HG02623 (cell line): Measurements from ENCODE around the gene CHDH.
A peak's percentile ranks its signal among the peaks of the same experiment; 100 is the strongest.

Experiments
- ATAC-seq: cut with Tn5 transposase; IDR thresholded peaks from one replicate; pipeline ENCODE4 v1.9.1; 2021; ENCODE audit warnings: moderate library complexity; ENCODE audit not compliant: unreplicated experiment

Gene CHDH

GRCh38 chr3:53794597-53794996 lies 51.6 kb downstream of the CHDH start:
- ATAC-seq: no peak

- ATAC-seq: no peak
Measured at GRCh38 chr3:53792866-53793265, 53.4 kb downstream of the CHDH start.

- no peak for ATAC-seq
Measured at GRCh38 chr3:53791317-53791716, 54.9 kb downstream of the CHDH start.

GRCh38 chr3:53790470-53790869 lies 55.7 kb downstream of the CHDH start:
- no peak for ATAC-seq

DNA sequence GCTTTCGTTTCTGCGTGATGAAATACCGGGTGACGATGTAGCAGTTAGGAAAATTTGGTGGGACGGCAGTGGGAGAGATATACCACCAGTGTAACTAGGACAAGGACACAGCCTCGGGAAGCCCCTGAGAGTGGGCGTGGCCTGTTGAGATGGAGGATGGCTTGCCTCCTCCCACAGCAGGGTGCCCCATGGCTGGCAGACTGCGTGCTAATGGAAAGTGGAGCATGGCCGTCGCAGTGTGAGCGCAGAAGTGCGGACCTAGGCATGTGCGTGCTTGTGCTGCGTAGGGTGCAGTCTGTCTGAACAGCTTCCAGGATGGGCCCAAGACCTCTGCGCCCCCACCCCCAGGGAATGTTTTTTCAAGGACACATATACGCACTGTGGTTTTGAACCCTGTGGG lies 56.8 kb downstream of the CHDH start:
- no peak for ATAC-seq

DNA sequence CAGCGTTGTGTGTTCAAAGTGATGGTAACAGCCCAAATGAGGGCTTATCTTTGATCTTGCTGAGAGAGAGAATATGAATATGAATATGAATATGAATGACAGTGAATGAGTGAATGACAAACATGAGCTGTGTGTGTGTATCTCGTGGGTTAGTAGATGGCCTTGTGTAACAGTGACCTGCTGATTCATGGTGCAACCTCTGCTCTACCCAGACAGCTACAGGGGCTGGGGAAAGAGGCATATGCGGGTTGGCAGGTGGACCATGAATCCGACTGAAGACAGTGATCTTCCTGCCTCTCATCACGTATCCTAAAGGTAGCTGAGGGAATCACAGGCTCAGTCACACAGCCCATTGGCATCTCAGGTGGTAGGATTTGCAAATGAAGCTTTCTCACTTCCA lies 58.2 kb downstream of the CHDH start:
- no peak for ATAC-seq

GRCh38 chr3:53787016-53787415 lies 59.2 kb downstream of the CHDH start:
- ATAC-seq: no peak

- no peak for ATAC-seq
Measured at GRCh38 chr3:53780806-53781205, 65.4 kb downstream of the CHDH start.

- no peak for ATAC-seq
Measured at GRCh38 chr3:53780171-53780570, 66.0 kb downstream of the CHDH start.

DNA sequence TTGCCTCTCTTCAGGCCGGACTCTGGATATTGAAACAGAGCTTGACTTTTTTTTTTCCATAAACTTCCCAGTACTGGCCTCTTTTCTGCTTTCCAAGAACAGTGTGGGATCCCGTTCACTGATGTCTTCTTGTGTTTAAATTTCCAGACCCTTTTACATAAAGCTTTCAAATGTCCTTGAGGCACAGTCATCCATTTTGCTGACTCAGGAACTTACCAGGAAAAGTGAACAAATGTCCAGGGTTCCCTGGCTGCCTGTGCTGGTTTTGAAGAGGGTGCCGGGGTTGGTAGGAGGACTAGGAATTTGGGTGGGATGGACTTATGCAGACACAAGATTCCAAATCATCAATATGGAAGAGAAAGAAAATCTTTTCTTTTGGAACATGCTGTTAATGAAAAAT lies 68.1 kb downstream of the CHDH start:
- ATAC-seq: no peak

GRCh38 chr3:53777468-53777867 lies 68.8 kb downstream of the CHDH start:
- ATAC-seq: no peak

DNA sequence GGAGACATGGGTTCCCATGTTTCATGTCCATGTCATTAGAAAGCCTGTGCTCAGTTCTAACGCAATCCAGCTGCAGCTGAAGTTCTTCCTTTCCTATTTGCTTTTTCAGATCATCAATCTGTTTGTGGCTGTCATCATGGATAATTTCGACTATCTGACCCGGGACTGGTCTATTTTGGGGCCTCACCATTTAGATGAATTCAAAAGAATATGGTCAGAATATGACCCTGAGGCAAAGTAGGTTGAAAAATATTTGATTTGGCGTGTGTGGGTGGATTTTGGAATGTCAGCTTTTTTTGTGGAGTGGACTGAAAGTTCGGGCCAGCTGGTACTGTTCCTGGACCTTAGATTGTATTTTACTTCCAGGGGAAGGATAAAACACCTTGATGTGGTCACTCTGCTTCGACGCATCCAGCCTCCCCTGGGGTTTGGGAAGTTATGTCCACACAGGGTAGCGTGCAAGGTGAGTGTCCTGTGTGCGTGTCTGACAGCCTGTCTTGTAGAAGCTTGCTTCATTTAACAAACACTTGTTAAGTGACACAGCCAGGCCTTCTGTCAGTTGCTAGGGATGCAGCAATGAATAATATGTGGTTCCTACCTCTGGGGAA lies 69.6 kb downstream of the CHDH start:
- no peak for ATAC-seq

DNA sequence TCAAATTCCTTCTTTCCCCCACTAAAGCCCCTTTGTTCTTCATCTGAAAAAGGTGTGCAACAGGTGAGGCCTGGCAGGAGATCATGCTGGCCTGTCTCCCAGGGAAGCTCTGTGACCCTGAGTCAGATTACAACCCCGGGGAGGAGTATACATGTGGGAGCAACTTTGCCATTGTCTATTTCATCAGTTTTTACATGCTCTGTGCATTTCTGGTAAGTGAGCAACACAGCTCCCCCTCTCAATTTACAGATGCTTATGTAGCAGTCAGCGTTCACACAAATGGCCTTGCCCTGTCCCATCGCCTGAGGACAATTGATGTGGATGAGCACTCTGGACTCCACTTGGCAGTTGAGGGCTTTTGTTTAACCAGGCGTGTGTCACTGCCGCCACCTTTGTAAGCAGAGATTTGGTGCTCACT lies 70.4 kb downstream of the CHDH start:
- no peak for ATAC-seq

GRCh38 chr3:53775018-53775417 lies 71.2 kb downstream of the CHDH start:
- no peak for ATAC-seq

- no peak for ATAC-seq
Measured at GRCh38 chr3:53774414-53774813, 71.8 kb downstream of the CHDH start.

- ATAC-seq: peak; percentile 83
Measured at GRCh38 chr3:53773611-53774368, 72.4 kb downstream of the CHDH start.

DNA sequence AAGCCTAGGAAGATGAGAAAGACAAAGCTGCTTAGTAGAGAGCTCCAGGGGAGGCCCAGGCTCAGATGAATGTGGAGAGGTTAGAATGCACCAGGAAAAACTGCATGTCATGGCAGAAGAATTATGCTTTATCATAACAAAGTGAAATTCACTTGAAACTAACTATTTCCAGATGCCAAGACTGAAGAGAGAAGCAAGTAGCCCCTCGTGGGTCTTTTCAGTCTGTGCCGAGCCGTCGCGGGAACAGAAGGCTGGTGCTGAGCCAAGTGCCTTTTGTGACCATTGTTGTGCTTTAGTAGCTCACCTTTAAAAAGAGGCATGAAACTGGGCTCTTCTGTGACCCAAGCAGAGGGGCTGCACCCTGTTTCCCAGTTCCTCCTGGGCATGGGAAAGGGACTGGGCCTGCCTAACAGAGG lies 73.2 kb downstream of the CHDH start:
- no peak for ATAC-seq

- ATAC-seq: no peak
Measured at GRCh38 chr3:53772562-53772961, 73.7 kb downstream of the CHDH start.

GRCh38 chr3:53768478-53769459 lies 77.5 kb downstream of the CHDH start:
- ATAC-seq: no peak

DNA sequence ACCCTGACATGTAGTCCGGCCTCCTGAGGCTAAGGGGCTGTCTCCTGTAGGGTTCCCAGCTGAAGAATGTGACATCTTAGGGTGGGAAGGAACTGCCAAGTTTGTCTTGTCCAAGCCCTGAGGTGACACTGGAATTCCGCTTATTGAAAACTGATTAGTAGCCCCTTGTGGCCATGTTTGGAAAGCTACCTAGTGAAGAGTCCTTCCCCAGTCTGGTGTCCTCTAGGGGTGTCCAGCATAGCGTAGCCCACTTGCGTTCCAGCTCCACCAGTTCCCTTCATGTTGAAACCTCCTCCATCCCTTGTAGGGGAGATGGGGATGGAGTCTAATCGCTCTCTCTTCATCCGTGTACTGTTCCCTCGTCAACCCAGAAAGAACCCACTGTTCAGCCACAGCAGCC lies 79.5 kb downstream of the CHDH start:
- ATAC-seq: no peak

DNA sequence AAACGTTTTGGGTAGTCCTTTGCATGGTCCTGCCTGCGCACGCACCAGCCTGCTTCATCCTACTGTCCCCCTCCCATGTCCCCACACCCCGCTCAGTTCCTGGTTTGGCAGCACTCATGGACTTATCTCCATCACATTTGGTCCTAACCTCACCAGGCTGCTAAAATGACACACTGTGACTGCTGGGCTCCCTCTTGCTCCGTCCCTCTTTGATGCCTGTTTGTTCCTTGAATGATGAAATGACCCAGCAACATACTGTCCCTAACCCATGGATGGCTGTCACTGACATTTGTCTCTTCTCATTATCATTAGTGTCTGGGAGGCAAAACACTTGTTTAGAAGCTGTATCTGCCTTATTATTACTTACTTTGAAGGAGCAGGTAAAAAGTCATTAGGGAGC lies 80.5 kb downstream of the CHDH start:
- no peak for ATAC-seq
